ENCODE measurements around the gene KIAA0513. TPM values are rescaled to one million over a fixed set of nuclear protein-coding genes. Genes with fewer than 3 reads are reported as not detected.

KIAA0513 gene
- total RNA-seq, 1 donor from 2014 or later, result 10.6 TPM

- Mint-ChIP-seq H3K4me3 (ENCODE audit: unreplicated experiment) (peak overlapping the region; percentile 7), H3K36me3 (ENCODE audit: unreplicated experiment) (peaks cover 2% of the 10 kb centered on the region), H3K27ac (ENCODE audit: unreplicated experiment) (peak overlapping the region; percentile 97), H3K27me3 (ENCODE audit: unreplicated experiment) (no peaks in the 10 kb centered on the region), H3K4me1 (ENCODE audit: unreplicated experiment) (peaks cover 81% of the 10 kb centered on the region), H3K9me3 (ENCODE audit: unreplicated experiment) (no peaks in the 10 kb centered on the region)
- no peak for TF ChIP-seq CTCF (IDR thresholded peaks at IDR 0.05)
- no peak for DNase-seq (ENCODE audit: extremely low spot score, unreplicated experiment)
These were observed 23.6 kb upstream of the KIAA0513 start for GRCh38 chr16:85003725-85004586.

GRCh38 chr16:85004587-85005205 lies 22.9 kb upstream of the KIAA0513 start:
- peak overlapping the region; percentile 38 for H3K4me3 Mint-ChIP-seq (ENCODE audit: unreplicated experiment)
- DNase-seq (ENCODE audit: extremely low spot score, unreplicated experiment), result no peak
- H3K36me3 Mint-ChIP-seq (ENCODE audit: unreplicated experiment), result peaks cover 2% of the 10 kb centered on the region
- TF ChIP-seq CTCF (IDR thresholded peaks at IDR 0.05), result no peak
- peaks cover 80% of the 10 kb centered on the region for H3K4me1 Mint-ChIP-seq (ENCODE audit: unreplicated experiment)
- peak overlapping the region; percentile 97 for H3K27ac Mint-ChIP-seq (ENCODE audit: unreplicated experiment)
- no peaks in the 10 kb centered on the region for H3K27me3 Mint-ChIP-seq (ENCODE audit: unreplicated experiment)
- H3K9me3 Mint-ChIP-seq (ENCODE audit: unreplicated experiment), result no peaks in the 10 kb centered on the region

GRCh38 chr16:85005285-85006069 lies 22.1 kb upstream of the KIAA0513 start:
- no peak for TF ChIP-seq CTCF (IDR thresholded peaks at IDR 0.05)
- Mint-ChIP-seq H3K9me3 (ENCODE audit: unreplicated experiment) (no peaks in the 10 kb centered on the region), H3K27me3 (ENCODE audit: unreplicated experiment) (no peaks in the 10 kb centered on the region), H3K4me3 (ENCODE audit: unreplicated experiment) (peak overlapping the region; percentile 24), H3K27ac (ENCODE audit: unreplicated experiment) (peak overlapping the region; percentile 97), H3K4me1 (ENCODE audit: unreplicated experiment) (peaks cover 83% of the 10 kb centered on the region), H3K36me3 (ENCODE audit: unreplicated experiment) (peaks cover 2% of the 10 kb centered on the region)
- DNase-seq (ENCODE audit: extremely low spot score, unreplicated experiment), result no peak

- Mint-ChIP-seq H3K9me3 (ENCODE audit: unreplicated experiment) (no peaks in the 10 kb centered on the region), H3K4me3 (ENCODE audit: unreplicated experiment) (no peak overlapping the region), H3K27ac (ENCODE audit: unreplicated experiment) (peak overlapping the region; percentile 34), H3K4me1 (ENCODE audit: unreplicated experiment) (peaks cover 78% of the 10 kb centered on the region), H3K36me3 (ENCODE audit: unreplicated experiment) (peaks cover 2% of the 10 kb centered on the region), H3K27me3 (ENCODE audit: unreplicated experiment) (no peaks in the 10 kb centered on the region)
- no peak for DNase-seq (ENCODE audit: extremely low spot score, unreplicated experiment)
- no peak for TF ChIP-seq CTCF (IDR thresholded peaks at IDR 0.05)
These were observed 21.0 kb upstream of the KIAA0513 start for GRCh38 chr16:85006639-85007038.
